Measurements from ENCODE around the gene MEF2D.

MEF2D gene

DNA sequence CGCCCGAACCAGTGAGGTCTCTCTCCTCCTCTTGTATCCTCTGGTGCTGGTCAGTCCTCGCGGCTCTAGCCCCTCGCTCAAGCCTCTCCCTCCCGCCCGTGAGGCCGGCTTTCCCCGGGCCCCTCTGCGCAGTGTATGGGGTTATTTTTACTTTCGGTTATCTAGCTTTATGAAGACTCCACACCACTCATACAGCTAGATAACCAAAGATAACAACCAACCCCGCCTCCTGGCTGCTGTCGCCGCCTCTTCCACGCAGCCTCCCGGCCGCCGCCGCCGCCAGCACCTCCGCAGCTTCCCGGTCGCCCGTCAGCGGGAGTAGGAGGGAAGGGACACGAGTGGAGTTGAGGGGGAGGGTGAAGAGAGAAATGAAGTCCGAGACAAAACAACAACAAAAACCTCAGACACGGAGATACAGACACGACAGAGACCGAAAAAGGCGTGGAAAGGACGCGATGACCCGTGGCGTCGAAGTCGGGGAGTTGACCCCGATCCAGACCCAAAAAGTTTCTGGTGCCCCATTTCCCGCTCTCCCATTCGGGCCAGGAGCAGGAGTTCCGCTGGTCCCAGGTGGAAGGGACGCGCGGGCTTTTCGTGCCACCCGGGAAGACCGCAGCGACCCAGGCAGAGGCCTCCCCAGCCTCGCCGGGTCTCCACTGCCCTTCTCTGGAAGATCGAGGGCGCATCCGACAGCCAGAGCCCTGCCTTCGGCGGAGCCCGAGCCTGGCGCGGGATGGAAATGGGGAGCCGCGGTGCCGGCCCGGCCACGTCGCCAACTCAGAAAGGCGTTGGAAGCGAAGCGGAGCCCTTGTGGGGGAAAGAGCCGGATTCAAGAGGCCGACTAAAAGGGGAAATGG, 80.1 kb downstream of the MEF2D start:
- TF ChIP-seq CTCF (IDR thresholded peaks at IDR 0.05; ENCODE audit: low read length, missing control alignments): no peak
- H3K4me3 ChIP-seq (replicated peaks; ENCODE audit: low read depth, low read length): no peak overlapping the region
- no peak for DNase-seq (ENCODE audit: low read depth)

GRCh38 chr1:156419854-156420204, 80.7 kb downstream of the MEF2D start:
- no peak overlapping the region for H3K4me3 ChIP-seq (replicated peaks; ENCODE audit: low read depth, low read length)
- DNase-seq (ENCODE audit: low read depth): no peak
- TF ChIP-seq CTCF (IDR thresholded peaks at IDR 0.05; ENCODE audit: low read length, missing control alignments): no peak

- no peak for DNase-seq (ENCODE audit: low read depth)
- no peak for TF ChIP-seq CTCF (IDR thresholded peaks at IDR 0.05; ENCODE audit: low read length, missing control alignments)
- no peak overlapping the region for H3K4me3 ChIP-seq (replicated peaks; ENCODE audit: low read depth, low read length)
Observed at GRCh38 chr1:156418416-156419070, 82.0 kb downstream of the MEF2D start.

- H3K4me3 ChIP-seq (replicated peaks; ENCODE audit: low read depth, low read length): no peak overlapping the region
- no peak for DNase-seq (ENCODE audit: low read depth)
- no peak for TF ChIP-seq CTCF (IDR thresholded peaks at IDR 0.05; ENCODE audit: low read length, missing control alignments)
Observed at GRCh38 chr1:156417401-156418020, 83.1 kb downstream of the MEF2D start.

DNA sequence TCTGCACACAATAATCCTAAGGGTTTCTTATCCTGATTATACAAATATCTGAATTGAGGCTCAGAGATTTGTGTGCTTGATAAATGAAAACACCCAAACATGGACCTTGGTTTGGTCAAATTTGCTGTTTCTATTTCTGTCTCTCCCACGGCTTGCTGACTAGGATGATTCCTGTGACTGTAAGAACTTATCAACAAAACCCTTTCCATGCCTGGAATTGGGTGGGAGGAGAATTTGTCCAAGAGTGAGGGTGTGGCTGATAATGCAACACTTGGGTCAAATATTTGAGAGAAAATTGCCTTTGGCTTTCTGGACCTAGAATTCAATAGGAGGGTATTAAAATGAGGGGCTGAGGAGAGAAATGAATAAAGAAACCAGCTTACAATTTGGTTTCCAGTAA, 83.6 kb downstream of the MEF2D start:
- TF ChIP-seq CTCF (IDR thresholded peaks at IDR 0.05; ENCODE audit: low read length, missing control alignments): no peak
- H3K4me3 ChIP-seq (replicated peaks; ENCODE audit: low read depth, low read length): no peak overlapping the region
- no peak for DNase-seq (ENCODE audit: low read depth)

GRCh38 chr1:156414461-156415064, 86.0 kb downstream of the MEF2D start:
- DNase-seq (ENCODE audit: low read depth): no peak
- no peak for TF ChIP-seq CTCF (IDR thresholded peaks at IDR 0.05; ENCODE audit: low read length, missing control alignments)

More at GRCh38 chr1:156414461-156415064, 86.0 kb downstream of the MEF2D start:
- H3K4me3 ChIP-seq (replicated peaks; ENCODE audit: low read depth, low read length): no peak overlapping the region

All from fibroblast of pulmonary artery (primary cell).